GM19468 (cell line): ENCODE results near the gene MEG3.

Experiments
- ATAC-seq: cut with Tn5 transposase; IDR thresholded peaks from one replicate; pipeline ENCODE4 v1.9.1; 2021; ENCODE audit warnings: mild to moderate bottlenecking, moderate library complexity, moderate number of reproducible peaks; ENCODE audit not compliant: unreplicated experiment; ENCODE audit errors: extremely low read depth

Gene MEG3

GRCh38 chr14:100875126-100875525 is 49.2 kb downstream of the MEG3 start:
- no peak for ATAC-seq

DNA sequence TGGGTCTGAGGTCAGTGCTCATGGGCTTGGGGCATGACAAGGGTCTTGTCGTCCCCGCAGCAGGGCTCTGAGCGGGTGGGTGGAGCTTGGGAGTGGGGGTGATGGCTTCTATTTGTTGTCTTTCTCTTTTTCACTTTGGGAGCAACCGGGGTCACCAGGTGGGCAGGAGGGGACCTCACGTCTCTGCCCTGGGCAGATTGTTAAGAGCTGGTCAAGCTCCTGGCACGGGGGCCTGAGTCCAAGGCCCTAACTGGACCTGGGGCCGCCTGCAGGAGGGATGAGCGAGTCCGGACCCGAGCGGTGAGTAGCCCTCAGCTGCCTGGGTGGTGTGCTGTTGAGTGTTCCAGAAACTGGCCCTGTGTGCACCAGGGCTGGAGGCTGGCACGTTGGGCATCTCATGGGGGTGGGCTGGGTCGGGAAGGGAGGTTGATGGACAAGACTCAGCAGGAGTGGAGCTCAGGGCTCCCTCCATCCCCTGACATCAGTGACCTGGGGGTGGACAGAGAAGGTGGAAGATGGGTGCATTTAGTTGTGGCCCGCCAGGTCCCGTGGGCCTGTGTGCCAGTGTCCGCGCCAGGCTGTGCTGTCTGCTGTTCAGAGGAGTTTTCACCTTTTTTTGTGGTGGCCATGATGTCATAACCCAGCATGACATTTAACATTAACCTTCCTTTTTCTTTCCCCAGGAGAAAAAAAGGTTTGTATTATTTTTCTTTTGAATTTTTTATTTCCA is 50.1 kb downstream of the MEG3 start:
- no peak for ATAC-seq

DNA sequence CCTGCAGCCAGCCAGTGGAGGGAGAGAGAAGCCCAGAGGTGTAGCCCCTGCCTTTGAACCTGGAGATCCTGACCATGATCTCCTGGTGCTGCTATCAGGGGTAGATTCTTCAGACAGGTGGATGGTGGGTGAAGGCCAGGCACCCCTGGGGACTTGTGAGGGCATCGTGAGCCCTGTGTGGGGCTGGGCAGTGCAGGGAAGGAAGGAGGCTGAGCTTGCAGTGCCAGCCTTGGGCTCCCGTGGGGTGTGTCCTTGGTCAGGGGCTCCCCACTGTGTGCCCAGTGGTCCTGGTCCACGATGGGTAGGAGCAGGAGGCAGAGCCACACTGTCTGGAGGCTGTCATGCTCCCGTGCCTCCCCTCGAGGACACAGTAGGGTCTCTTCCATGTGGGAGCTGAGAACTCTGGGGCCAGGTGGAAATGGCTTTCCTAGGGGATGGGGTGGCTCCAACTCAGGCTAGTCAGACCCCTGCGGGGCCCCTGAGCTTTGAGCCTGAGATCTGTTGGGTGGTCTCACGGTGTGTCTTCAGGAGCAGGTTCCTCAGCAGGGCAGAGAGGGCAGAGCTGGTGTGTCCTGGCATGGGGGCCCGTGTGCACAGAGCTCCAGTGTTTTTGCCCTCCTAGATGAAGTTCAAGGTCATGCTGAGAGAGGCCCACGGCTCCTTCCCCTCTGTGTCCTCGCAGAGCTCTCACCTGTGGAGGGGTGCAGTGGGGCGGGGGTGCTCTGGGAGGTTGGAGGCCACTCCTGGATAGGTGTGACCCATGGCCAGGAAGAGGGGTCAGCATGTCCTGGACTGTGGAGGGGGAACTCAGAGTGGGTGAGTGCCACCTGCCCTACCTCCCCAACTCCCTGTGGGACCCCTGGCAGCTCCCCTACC is 52.6 kb downstream of the MEG3 start:
- no peak for ATAC-seq

- ATAC-seq: no peak
Observed at GRCh38 chr14:100879194-100879593, 53.3 kb downstream of the MEG3 start.

GRCh38 chr14:100879782-100880181 is 53.9 kb downstream of the MEG3 start:
- ATAC-seq: no peak

DNA sequence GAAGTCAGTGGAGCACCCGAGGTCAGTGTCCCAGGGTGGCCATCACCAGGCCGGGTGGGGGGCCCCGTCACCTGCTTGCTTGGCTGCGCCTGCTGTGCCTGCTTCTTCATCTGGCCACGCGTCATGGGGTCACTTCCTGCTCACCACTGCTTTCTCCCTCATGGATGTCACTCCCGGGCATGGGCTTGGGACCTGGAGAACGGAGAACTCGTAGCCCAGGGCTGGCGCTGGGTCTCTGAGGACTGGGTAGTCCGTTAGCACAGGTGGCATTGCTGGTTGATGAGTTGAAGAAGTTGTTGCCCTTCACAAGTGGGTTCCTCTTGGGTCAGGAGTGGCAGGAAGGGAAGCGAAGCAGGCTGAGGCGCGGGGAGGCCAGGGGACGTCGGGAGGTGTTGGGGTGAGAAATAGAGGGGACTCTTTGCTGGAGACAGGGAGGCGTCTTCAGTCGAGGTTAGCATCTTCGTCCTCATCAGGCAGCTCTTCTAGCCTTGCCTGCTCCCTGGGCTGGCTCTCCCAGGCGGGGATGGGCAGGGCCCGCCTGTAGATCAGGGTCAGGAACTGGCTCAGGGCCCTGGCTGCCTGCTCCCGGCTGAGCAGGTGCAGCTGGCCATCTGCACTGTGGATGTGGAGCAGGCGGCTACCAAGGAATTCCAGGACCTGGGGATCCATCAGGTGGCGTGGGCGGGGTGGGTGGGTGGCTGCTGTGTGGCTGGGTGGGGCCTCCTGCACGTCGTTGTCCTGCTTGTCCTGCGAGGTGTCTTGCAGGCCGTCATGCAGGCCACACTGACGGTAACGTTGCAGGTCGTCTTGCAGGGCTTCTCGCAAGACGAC is 54.6 kb downstream of the MEG3 start:
- no peak for ATAC-seq

GRCh38 chr14:100881211-100882025 is 55.5 kb downstream of the MEG3 start:
- no peak for ATAC-seq

DNA sequence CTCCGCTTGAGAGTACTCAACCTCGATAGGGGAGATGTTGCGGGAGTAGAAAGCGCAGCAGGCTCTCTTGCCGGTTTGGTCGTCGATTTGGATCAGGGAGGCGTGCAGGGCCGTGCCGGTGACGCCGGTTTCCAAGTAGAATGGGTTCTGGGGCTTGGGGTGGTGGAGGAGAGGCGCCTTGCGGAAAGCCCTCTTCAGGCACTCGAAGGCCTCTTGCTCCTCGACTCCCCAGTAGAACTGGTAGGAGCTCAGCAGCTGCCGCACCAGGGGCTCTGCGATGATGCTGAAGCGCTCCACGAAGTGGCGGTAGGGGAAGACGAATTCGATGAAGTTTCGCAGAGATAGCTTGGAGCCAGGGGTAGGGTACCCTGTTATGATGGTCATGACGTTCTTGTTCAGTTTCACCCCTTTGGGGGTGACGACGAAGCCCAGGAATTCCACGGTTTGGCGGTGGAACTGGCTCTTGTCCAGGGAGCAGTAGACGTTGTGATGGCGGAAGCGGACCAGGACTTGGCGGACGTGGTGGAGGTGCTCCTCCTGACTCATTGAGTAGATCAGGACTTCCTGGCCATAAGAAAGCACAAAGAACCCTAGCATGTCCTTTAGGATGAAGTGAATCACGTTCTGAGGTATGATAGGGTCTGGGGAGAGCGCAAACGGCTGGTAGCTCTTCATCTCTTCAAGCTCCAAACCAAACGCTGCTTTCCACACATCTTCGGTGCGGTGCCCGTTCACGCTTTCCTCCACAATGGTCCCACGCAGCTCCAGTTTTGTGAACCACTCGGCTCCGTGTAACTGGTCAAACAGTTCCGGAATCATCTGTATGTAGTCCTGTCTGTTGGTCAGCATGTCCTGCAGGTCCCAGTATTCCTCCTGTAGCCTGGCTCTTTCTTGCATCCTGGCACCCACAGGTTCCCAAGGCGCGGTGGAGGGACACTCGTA is 56.4 kb downstream of the MEG3 start:
- no peak for ATAC-seq

DNA sequence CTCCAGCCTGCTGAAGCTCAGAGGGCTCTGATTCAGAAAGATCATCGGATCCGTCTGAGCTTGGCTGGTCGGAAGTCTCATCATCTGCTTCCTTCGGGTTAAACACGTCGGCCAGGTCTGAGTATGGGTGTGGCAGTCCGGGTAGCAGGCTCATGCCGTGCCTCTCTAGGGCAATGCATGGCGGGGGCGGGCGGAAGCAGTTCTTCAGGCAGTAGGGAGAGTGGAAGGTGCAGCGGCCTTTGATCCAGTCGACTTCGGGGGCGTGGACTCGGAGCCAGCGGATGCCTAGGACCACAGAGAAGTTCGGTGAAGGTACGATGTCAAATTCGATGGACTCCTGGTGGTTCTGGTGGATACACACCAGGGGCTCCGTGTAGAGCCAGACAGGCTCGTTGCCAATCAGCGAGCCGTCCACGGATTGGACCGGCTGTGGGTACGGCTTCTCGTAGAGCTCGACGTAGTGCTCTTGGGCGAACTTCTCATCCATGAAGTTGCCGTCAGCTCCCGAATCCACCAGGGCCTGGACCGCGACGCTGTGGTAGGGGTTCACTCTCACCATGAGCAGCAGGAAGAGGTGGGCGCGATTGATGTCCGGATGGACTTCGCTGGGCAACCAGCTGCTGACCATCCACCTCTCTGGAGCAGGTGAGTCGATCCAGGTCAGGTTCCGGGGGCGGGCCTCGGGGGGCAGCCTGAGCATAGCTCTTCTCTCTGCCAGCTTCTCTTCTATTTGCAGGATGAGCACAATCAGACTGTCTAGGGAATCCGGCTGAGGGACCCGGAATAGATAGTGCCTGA is 57.3 kb downstream of the MEG3 start:
- ATAC-seq: no peak

DNA sequence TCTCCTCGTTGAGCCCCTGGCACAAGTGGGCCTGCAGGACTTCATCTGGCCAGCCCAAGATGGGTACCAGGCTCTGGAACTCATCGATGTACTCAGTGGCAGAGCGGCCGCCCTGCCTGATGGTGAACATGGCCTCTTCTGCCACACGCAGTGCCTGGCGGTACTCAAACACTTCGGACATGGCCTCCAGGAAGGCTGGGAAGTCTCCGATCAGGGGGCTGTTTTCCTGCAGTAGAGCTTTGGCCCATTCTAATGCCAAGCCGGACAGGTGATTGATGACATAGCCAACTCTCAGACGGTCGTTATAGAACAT is 57.8 kb downstream of the MEG3 start:
- no peak for ATAC-seq

GRCh38 chr14:100884456-100884855 is 58.5 kb downstream of the MEG3 start:
- ATAC-seq: no peak

DNA sequence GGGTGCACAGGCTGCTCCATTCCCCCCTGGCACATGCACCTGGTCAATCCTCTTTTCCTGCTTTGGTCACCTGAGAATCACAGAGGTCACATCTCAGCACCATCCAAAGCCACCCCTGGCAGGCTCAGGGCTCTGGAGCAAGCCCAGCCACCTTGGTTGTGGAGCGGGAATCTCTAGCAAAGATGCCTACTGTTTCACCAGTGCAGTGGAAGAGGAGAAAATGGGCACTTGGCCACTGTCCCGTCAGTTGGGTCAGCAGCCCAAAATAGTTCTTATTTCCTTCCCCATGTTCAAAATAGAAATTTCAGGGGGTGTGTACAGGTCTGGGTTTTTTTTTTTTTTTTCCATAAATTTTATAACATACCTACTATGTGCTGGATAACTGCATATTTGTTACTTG is 59.3 kb downstream of the MEG3 start:
- no peak for ATAC-seq

- ATAC-seq: no peak
Observed at GRCh38 chr14:100885617-100886016, 59.7 kb downstream of the MEG3 start.

DNA sequence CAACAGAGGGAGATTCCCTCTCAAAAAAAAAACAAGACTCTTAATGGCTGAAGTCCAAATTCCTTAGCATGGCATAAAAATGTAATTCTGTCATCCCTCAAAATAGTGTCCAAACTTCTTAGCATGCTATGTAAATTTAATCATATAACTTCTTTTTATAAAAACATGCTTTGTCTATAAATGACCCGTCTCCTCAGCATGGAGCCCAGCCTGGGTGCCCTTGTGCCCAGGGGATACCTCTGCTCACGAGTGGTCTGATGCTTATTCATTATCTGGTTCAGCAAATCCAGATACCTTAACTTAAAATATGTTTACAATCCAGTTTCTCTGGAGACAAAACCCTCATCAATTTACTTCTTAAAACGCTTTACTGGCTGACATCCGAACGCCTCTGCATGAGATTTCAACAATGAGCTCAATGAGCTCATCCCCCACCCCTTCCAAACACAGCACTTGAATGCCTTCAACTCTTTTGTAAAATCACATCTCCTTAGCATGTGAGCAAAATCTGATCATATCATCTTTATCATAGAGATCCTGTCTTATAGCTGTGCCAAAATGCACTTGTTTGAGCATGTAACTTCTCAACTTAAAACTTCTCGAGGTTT is 61.9 kb downstream of the MEG3 start:
- no peak for ATAC-seq

DNA sequence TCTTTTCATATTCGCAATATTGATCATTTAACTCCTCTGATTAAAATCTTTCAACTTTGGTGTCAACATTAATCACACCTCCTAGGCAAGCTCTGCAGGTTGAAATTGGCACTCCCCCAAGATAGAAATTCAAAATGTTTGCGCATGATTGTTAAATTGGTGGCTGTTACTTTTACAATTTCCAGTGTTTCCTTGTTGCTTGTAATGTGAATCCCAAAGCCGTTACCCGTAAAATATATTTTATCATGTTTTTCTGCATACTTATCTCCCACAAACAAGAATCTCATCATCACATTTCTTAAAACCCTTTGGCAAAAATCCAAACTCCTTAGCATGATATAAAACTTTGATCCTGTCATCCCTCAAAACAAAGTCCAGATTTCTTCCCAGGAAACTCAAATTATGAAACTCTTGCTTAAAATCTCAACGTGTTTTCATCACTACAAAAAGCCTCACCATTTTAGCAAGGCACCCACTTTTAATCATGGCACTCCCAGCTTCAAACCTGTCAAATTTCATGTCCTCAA is 62.9 kb downstream of the MEG3 start:
- ATAC-seq: no peak

- ATAC-seq: no peak
Observed at GRCh38 chr14:100889641-100890040, 63.7 kb downstream of the MEG3 start.

- ATAC-seq: no peak
Observed at GRCh38 chr14:100890061-100890850, 64.3 kb downstream of the MEG3 start.
